ENCODE results near the gene SPCS3.
"Not testable (repeated sequence)": the region's sequence is repeated elsewhere in the genome, so short reads cannot be mapped to it uniquely, and the experiment has no call there.

Gene SPCS3

GRCh38 chr4:176319704-176320339, at the start of gene SPCS3:
SPCS3 (plus strand) TSS chr4:176319966; CDS start chr4:176320077, 111 bp downstream.
- peak; percentile 99 for DNase-seq (ENCODE audit: low read depth, low spot score)

- DNase-seq (ENCODE audit: low read depth, low spot score), result peak; percentile 94
These were observed 49.1 kb upstream of the SPCS3 start for GRCh38 chr4:176270669-176271068.

GRCh38 chr4:176271749-176272148, 48.0 kb upstream of the SPCS3 start:
- no peak for DNase-seq (ENCODE audit: low read depth, low spot score)

- no peak for DNase-seq (ENCODE audit: low read depth, low spot score)
These were observed 47.0 kb upstream of the SPCS3 start for GRCh38 chr4:176272799-176273198.

- no peak for DNase-seq (ENCODE audit: low read depth, low spot score)
These were observed 46.0 kb upstream of the SPCS3 start for GRCh38 chr4:176273736-176274135.

- peak; percentile 18 for DNase-seq (ENCODE audit: low read depth, low spot score)
These were observed 45.3 kb upstream of the SPCS3 start for GRCh38 chr4:176274441-176274840.

- no peak for DNase-seq (ENCODE audit: low read depth, low spot score)
These were observed 43.1 kb upstream of the SPCS3 start for GRCh38 chr4:176276710-176277109.

GRCh38 chr4:176277162-176277904, 42.4 kb upstream of the SPCS3 start:
- peak; percentile 86 for DNase-seq (ENCODE audit: low read depth, low spot score)

- DNase-seq (ENCODE audit: low read depth, low spot score), result not testable (repeated sequence)
These were observed 40.2 kb upstream of the SPCS3 start for GRCh38 chr4:176279560-176279959.

GRCh38 chr4:176286728-176287127, 33.0 kb upstream of the SPCS3 start:
- DNase-seq (ENCODE audit: low read depth, low spot score), result no peak

- DNase-seq (ENCODE audit: low read depth, low spot score), result peak; percentile 19
These were observed 32.2 kb upstream of the SPCS3 start for GRCh38 chr4:176287546-176287945.

GRCh38 chr4:176288020-176288419, 31.7 kb upstream of the SPCS3 start:
- no peak for DNase-seq (ENCODE audit: low read depth, low spot score)

- DNase-seq (ENCODE audit: low read depth, low spot score), result no peak
These were observed 30.2 kb upstream of the SPCS3 start for GRCh38 chr4:176289561-176289960.

- no peak for DNase-seq (ENCODE audit: low read depth, low spot score)
These were observed 29.2 kb upstream of the SPCS3 start for GRCh38 chr4:176290520-176290919.

GRCh38 chr4:176291748-176292147, 28.0 kb upstream of the SPCS3 start:
- no peak for DNase-seq (ENCODE audit: low read depth, low spot score)

- no peak for DNase-seq (ENCODE audit: low read depth, low spot score)
These were observed 26.8 kb upstream of the SPCS3 start for GRCh38 chr4:176292920-176293319.

GRCh38 chr4:176293660-176294059, 26.1 kb upstream of the SPCS3 start:
- no peak for DNase-seq (ENCODE audit: low read depth, low spot score)

GRCh38 chr4:176295907-176296306, 23.9 kb upstream of the SPCS3 start:
- not testable (repeated sequence) for DNase-seq (ENCODE audit: low read depth, low spot score)

- no peak for DNase-seq (ENCODE audit: low read depth, low spot score)
These were observed 21.1 kb upstream of the SPCS3 start for GRCh38 chr4:176298664-176299063.

- DNase-seq (ENCODE audit: low read depth, low spot score), result no peak
These were observed 19.7 kb upstream of the SPCS3 start for GRCh38 chr4:176300036-176300435.

GRCh38 chr4:176300565-176300964, 19.2 kb upstream of the SPCS3 start:
- no peak for DNase-seq (ENCODE audit: low read depth, low spot score)

- DNase-seq (ENCODE audit: low read depth, low spot score), result peak; percentile 71
These were observed 17.2 kb upstream of the SPCS3 start for GRCh38 chr4:176302283-176303275.

Measured in astrocyte of the hippocampus (primary cell).